NCI-H1436 (cell line): ENCODE data around the gene EDAR.

Experiments used
- DNase-seq: peaks from one replicate; lab custom pipeline; 2025; lab: John Stamatoyannopoulos, UW

Gene EDAR

GRCh38 chr2:108908713-108909070, 80.3 kb downstream of the EDAR start:
- DNase-seq = no peak

GRCh38 chr2:108907822-108908712, 81.0 kb downstream of the EDAR start:
- no peak for DNase-seq

GRCh38 chr2:108906403-108907077, 82.5 kb downstream of the EDAR start:
- DNase-seq = no peak

- DNase-seq = no peak
Measured at GRCh38 chr2:108905906-108906305, 83.1 kb downstream of the EDAR start.

GRCh38 chr2:108905176-108905575, 83.8 kb downstream of the EDAR start:
- no peak for DNase-seq

GRCh38 chr2:108904680-108905079, 84.3 kb downstream of the EDAR start:
- DNase-seq = no peak

GRCh38 chr2:108898315-108899082, 90.5 kb downstream of the EDAR start:
- no peak for DNase-seq

GRCh38 chr2:108896741-108897140, 92.3 kb downstream of the EDAR start:
- no peak for DNase-seq

- no peak for DNase-seq
Measured at GRCh38 chr2:108895188-108895587, 93.8 kb downstream of the EDAR start.

- no peak for DNase-seq
Measured at GRCh38 chr2:108894766-108895165, 94.3 kb downstream of the EDAR start.

- DNase-seq = no peak
Measured at GRCh38 chr2:108893277-108893676, 95.7 kb downstream of the EDAR start.

GRCh38 chr2:108889907-108890306, 99.1 kb downstream of the EDAR start:
- no peak for DNase-seq

GRCh38 chr2:108884619-108885018, 104.4 kb downstream of the EDAR start:
- no peak for DNase-seq

- DNase-seq = no peak
Measured at GRCh38 chr2:108878276-108878675, 110.7 kb downstream of the EDAR start.

GRCh38 chr2:108877506-108877905, 111.5 kb downstream of the EDAR start:
- no peak for DNase-seq

- no peak for DNase-seq
Measured at GRCh38 chr2:108870069-108870644, 118.9 kb downstream of the EDAR start.

- no peak for DNase-seq
Measured at GRCh38 chr2:108869542-108869941, 119.5 kb downstream of the EDAR start.

GRCh38 chr2:108868911-108869310, 120.1 kb downstream of the EDAR start:
- DNase-seq = no peak

GRCh38 chr2:108866041-108866440, 123.0 kb downstream of the EDAR start:
- DNase-seq = no peak

- no peak for DNase-seq
Measured at GRCh38 chr2:108858894-108859293, 130.1 kb downstream of the EDAR start.

GRCh38 chr2:108855194-108855593, 133.8 kb downstream of the EDAR start:
- DNase-seq = no peak

GRCh38 chr2:108854484-108854883, 134.5 kb downstream of the EDAR start:
- DNase-seq = no peak
